ENCODE measurements around the gene RABGGTB.
"Not testable (repeated sequence)": the region's sequence is repeated elsewhere in the genome, so short reads cannot be mapped to it uniquely, and the experiment has no call there.

The RABGGTB gene

GRCh38 chr1:75785983-75786853 is at the start of gene RABGGTB:
Gene RABGGTB, plus strand, starts transcription at chr1:75786256. Its CDS starts 16 bp downstream, at chr1:75786272.
- H3K36me3 Mint-ChIP-seq (ENCODE audit: low read depth): peaks cover 44% of the 10 kb centered on the region
- H3K4me1 Mint-ChIP-seq (ENCODE audit: low read depth): peaks cover 39% of the 10 kb centered on the region
- peak within 1 kb of the TSS; percentile 98 for H3K4me3 Mint-ChIP-seq
- peaks cover 6% of the 10 kb centered on the region for H3K27me3 Mint-ChIP-seq (ENCODE audit: low read depth)
- no peaks in the 10 kb centered on the region for H3K9me3 Mint-ChIP-seq
- peak within 1 kb of the TSS; percentile 97 for H3K27ac Mint-ChIP-seq

GRCh38 chr1:75742047-75742625 is 43.9 kb upstream of the RABGGTB start:
- peaks cover 25% of the 10 kb centered on the region for H3K36me3 Mint-ChIP-seq (ENCODE audit: low read depth)
- no peak overlapping the region for H3K27ac Mint-ChIP-seq
- no peaks in the 10 kb centered on the region for H3K27me3 Mint-ChIP-seq (ENCODE audit: low read depth)
- peaks cover 13% of the 10 kb centered on the region for H3K4me1 Mint-ChIP-seq (ENCODE audit: low read depth)
- H3K4me3 Mint-ChIP-seq: no peak overlapping the region
- H3K9me3 Mint-ChIP-seq: no peaks in the 10 kb centered on the region

GRCh38 chr1:75745276-75745675 is 40.8 kb upstream of the RABGGTB start:
- Mint-ChIP-seq H3K27me3 (ENCODE audit: low read depth) (no peaks in the 10 kb centered on the region), H3K4me3 (no peak overlapping the region), H3K36me3 (ENCODE audit: low read depth) (peaks cover 18% of the 10 kb centered on the region), H3K9me3 (no peaks in the 10 kb centered on the region), H3K4me1 (ENCODE audit: low read depth) (peaks cover 13% of the 10 kb centered on the region), H3K27ac (no peak overlapping the region)

GRCh38 chr1:75757210-75757609 is 28.8 kb upstream of the RABGGTB start:
- H3K4me3 Mint-ChIP-seq; H3K27ac Mint-ChIP-seq; H3K4me1 Mint-ChIP-seq (ENCODE audit: low read depth); H3K27me3 Mint-ChIP-seq (ENCODE audit: low read depth): not testable (repeated sequence)
- peaks cover 58% of the 10 kb centered on the region for H3K36me3 Mint-ChIP-seq (ENCODE audit: low read depth)
- H3K9me3 Mint-ChIP-seq: peaks cover 25% of the 10 kb centered on the region

DNA sequence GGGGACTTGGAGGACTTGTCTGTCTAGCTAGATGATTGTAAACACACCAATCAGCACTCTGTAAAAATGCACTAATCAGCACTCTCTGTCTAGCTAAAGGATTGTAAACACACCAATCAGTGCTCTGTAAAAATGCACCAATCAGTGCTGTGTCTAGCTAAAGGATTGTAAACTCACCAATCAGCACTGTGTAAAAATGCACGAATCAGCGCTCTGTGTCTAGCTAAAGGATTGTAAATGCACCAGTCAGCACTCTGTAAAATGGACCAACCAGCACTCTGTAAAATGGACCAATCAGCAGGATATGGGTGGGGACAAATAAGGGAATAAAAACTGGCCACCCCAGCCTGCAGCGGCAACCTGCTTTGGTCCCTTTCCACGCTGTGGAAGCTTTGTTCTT is 27.5 kb upstream of the RABGGTB start:
- peaks cover 25% of the 10 kb centered on the region for H3K9me3 Mint-ChIP-seq
- not testable (repeated sequence) for H3K4me3 Mint-ChIP-seq; H3K4me1 Mint-ChIP-seq (ENCODE audit: low read depth); H3K27me3 Mint-ChIP-seq (ENCODE audit: low read depth); H3K27ac Mint-ChIP-seq
- H3K36me3 Mint-ChIP-seq (ENCODE audit: low read depth): peaks cover 47% of the 10 kb centered on the region

GRCh38 chr1:75764057-75764655 is 21.9 kb upstream of the RABGGTB start:
- Mint-ChIP-seq H3K4me1 (ENCODE audit: low read depth) (no peaks in the 10 kb centered on the region), H3K36me3 (ENCODE audit: low read depth) (peaks cover 3% of the 10 kb centered on the region), H3K27me3 (ENCODE audit: low read depth) (no peaks in the 10 kb centered on the region), H3K9me3 (no peaks in the 10 kb centered on the region), H3K4me3 (no peak overlapping the region), H3K27ac (no peak overlapping the region)

- Mint-ChIP-seq H3K4me1 (ENCODE audit: low read depth) (no peaks in the 10 kb centered on the region), H3K36me3 (ENCODE audit: low read depth) (peaks cover 2% of the 10 kb centered on the region), H3K9me3 (no peaks in the 10 kb centered on the region), H3K27me3 (ENCODE audit: low read depth) (no peaks in the 10 kb centered on the region), H3K4me3 (no peak overlapping the region), H3K27ac (no peak overlapping the region)
Measured at GRCh38 chr1:75765697-75766355, 20.2 kb upstream of the RABGGTB start.

GRCh38 chr1:75768016-75768415 is 18.0 kb upstream of the RABGGTB start:
- Mint-ChIP-seq H3K36me3 (ENCODE audit: low read depth) (no peaks in the 10 kb centered on the region), H3K4me1 (ENCODE audit: low read depth) (no peaks in the 10 kb centered on the region), H3K9me3 (no peaks in the 10 kb centered on the region)

DNA sequence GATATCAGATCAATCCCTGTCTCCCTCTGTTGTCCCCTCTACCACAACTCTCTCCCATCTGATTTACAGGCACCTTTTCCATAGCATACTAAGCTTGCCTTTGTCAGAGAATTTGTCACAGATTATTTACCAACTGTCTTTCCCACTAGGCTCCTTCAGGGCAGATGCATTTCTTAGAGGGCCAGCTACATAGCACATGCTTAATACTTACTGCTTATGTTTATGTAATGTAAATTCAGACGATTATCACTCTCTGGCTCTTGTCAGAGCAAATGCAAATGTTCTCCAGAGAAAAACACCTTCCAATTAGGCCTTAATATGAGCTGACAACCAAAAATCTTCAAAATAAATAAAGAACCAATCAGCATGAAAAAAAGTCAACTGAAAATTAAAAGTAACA is 15.3 kb upstream of the RABGGTB start:
- Mint-ChIP-seq H3K4me1 (ENCODE audit: low read depth) (peaks cover 2% of the 10 kb centered on the region), H3K4me3 (no peak overlapping the region), H3K36me3 (ENCODE audit: low read depth) (no peaks in the 10 kb centered on the region), H3K27ac (no peak overlapping the region), H3K9me3 (no peaks in the 10 kb centered on the region), H3K27me3 (ENCODE audit: low read depth) (no peaks in the 10 kb centered on the region)

More at GRCh38 chr1:75768016-75768415, 18.0 kb upstream of the RABGGTB start:
- Mint-ChIP-seq H3K27me3 (ENCODE audit: low read depth) (no peaks in the 10 kb centered on the region), H3K27ac (no peak overlapping the region), H3K4me3 (no peak overlapping the region)

- Mint-ChIP-seq H3K4me3 (no peak overlapping the region), H3K9me3 (no peaks in the 10 kb centered on the region), H3K27me3 (ENCODE audit: low read depth) (no peaks in the 10 kb centered on the region), H3K4me1 (ENCODE audit: low read depth) (peaks cover 2% of the 10 kb centered on the region), H3K36me3 (ENCODE audit: low read depth) (no peaks in the 10 kb centered on the region), H3K27ac (no peak overlapping the region)
Measured at GRCh38 chr1:75771978-75772377, 14.1 kb upstream of the RABGGTB start.

DNA sequence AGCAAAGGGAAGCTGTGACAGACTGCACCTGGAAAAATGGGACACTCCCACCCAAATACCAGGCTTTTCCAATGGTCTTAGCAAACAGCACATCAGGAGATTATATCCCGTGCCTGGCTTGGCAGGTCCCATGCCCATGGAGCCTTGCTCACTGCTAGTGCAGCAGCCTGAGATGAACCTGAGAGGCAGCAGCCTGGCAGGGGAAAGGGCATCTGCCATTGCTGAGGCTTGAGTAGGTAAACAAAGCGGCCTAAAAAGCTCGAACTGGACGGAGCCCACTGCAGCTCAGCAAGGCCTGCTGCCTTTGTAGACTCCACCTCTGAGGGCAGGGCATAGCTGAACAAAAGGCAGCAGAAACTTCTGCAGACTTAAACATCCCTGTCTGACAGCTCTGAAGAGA is 8.2 kb upstream of the RABGGTB start:
- not testable (repeated sequence) for H3K27ac Mint-ChIP-seq; H3K36me3 Mint-ChIP-seq (ENCODE audit: low read depth); H3K4me1 Mint-ChIP-seq (ENCODE audit: low read depth); H3K4me3 Mint-ChIP-seq; H3K9me3 Mint-ChIP-seq
- H3K27me3 Mint-ChIP-seq (ENCODE audit: low read depth): peaks cover 31% of the 10 kb centered on the region

DNA sequence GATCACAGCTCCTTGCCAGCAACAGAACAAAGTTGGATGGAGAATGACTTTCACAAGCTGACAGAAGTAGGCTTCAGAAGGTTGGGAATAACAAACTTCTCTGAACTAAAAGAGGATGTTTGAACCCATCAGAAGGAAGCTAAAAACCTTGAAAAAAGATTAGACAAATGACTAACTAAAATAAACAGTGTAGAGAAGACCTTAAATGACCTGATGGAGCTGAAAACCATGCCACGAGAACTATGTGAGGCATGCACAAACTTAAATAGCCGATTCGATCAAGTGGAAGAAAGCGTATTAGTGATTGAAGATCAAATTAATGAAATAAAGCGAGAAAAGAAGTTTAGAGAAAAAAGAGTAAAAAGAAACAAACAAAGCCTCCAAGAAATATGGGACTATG is 7.4 kb upstream of the RABGGTB start:
- H3K27me3 Mint-ChIP-seq (ENCODE audit: low read depth): peaks cover 31% of the 10 kb centered on the region
- not testable (repeated sequence) for H3K4me1 Mint-ChIP-seq (ENCODE audit: low read depth); H3K4me3 Mint-ChIP-seq; H3K9me3 Mint-ChIP-seq; H3K27ac Mint-ChIP-seq; H3K36me3 Mint-ChIP-seq (ENCODE audit: low read depth)

DNA sequence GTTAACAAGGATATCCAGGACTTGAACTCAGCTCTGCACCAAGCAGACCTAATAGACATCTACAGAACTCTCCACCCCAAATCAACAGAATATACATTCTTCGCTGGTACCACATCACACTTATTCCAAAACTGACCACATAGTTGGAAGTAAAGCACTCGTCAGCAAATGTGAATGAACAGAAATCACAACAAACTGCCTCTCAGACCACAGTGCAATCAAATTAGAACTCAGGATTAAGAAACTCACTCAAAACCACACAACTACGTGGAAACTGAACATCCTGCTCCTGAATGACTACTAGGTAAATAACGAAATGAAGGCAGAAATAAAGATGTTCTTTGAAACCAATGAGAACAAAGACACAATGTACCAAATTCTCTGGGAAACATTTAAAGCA is 5.9 kb upstream of the RABGGTB start:
- not testable (repeated sequence) for H3K9me3 Mint-ChIP-seq; H3K4me3 Mint-ChIP-seq; H3K27ac Mint-ChIP-seq; H3K4me1 Mint-ChIP-seq (ENCODE audit: low read depth); H3K36me3 Mint-ChIP-seq (ENCODE audit: low read depth)
- peaks cover 31% of the 10 kb centered on the region for H3K27me3 Mint-ChIP-seq (ENCODE audit: low read depth)

DNA sequence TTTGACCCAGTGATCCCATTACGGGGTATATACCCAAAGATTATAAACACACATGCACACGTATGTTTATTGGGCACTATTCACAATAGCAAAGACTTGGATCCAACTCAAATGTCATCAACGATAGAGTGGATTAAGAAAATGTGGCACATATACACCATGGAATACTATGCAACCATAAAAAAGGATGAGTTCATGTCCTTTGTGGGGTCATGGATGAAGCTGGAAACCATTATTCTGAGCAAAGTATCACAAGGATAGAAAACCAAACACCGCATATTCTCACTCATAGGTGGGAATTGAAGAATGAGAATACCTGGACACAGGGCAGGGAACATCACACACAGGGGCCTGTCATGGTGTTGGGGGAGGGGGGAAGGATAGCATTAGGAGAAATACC is 2.1 kb upstream of the RABGGTB start:
- peaks cover 24% of the 10 kb centered on the region for H3K36me3 Mint-ChIP-seq (ENCODE audit: low read depth)
- peaks cover 25% of the 10 kb centered on the region for H3K27me3 Mint-ChIP-seq (ENCODE audit: low read depth)
- peaks cover 26% of the 10 kb centered on the region for H3K4me1 Mint-ChIP-seq (ENCODE audit: low read depth)
- peak overlapping the region; percentile 43 for H3K4me3 Mint-ChIP-seq
- H3K9me3 Mint-ChIP-seq: not testable (repeated sequence)
- peak overlapping the region; percentile 55 for H3K27ac Mint-ChIP-seq
